Neural crest cell (in vitro differentiated cells): ENCODE measurements around the gene THAP12. TPM values are rescaled to one million over a fixed set of nuclear protein-coding genes. Genes with fewer than 3 reads are reported as not detected.
A peak's percentile ranks its signal among the peaks of the same experiment; 100 is the strongest.
"Not testable (repeated sequence)": the region's sequence is repeated elsewhere in the genome, so short reads cannot be mapped to it uniquely, and the experiment has no call there.

Experiments
- DNase-seq: peaks from one replicate; pipeline ENCODE4 v3.0.0; 2021; ENCODE audit warnings: low read depth, mixed read lengths, low spot score
- H3K27ac Mint-ChIP-seq: one replicate; pipeline ENCODE4 v1.8.0; 2021; ENCODE audit warnings: mild to moderate bottlenecking, mixed read lengths; ENCODE audit not compliant: unreplicated experiment
- H3K27me3 Mint-ChIP-seq: 2 replicates; pipeline ENCODE4 v1.8.0; 2021; ENCODE audit warnings: low read depth, mild to moderate bottlenecking, mixed read lengths
- H3K36me3 Mint-ChIP-seq: 2 replicates; pipeline ENCODE4 v1.8.0; 2021; ENCODE audit warnings: low read depth, mild to moderate bottlenecking, mixed read lengths
- H3K4me1 Mint-ChIP-seq: 2 replicates; pipeline ENCODE4 v1.8.0; 2021; ENCODE audit warnings: mixed read lengths
- H3K4me3 Mint-ChIP-seq: one replicate; pipeline ENCODE4 v1.8.0; 2021; ENCODE audit warnings: mild to moderate bottlenecking, mixed read lengths
- H3K9me3 Mint-ChIP-seq: 2 replicates; pipeline ENCODE4 v1.8.0; 2021; ENCODE audit warnings: mixed read lengths
- CTCF ChIP-seq: fragments of 200-600 bp; sonication (generic); conservative IDR thresholded peaks from 2 replicates; pipeline ENCODE4 v1.5.0; 2021; ENCODE audit warnings: antibody characterized with exemption, mild to moderate bottlenecking
- total RNA-seq: library from RNA; stranded (reverse); gene quantifications from 2 replicates; pipeline ENCODE4 v1.2.1, GENCODE V29; 2021

The THAP12 gene
- total RNA-seq, 1 donor from 2014 or later, result 55.2 TPM

DNA sequence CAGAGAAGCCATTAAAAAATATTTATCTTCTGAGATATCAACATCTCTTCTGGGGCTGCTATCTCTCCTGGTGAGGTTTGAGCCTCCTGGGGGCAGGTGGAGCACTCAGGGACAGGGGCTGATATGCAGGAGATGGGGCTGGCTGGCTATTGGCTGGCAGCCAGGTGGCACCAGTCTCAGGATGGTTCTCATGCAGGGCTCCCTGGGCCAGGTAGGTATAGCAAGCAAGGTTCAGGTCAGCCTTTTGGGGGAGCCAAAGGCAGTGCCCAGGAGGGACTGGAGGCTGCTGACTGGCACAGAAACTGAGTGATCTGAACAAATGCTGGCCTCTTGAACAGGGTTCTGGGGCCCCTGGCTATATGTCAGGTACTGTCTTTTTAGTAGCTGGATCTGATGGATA lies 34.1 kb upstream of the THAP12 start:
- no peaks in the 10 kb centered on the region for H3K4me1 Mint-ChIP-seq
- no peak overlapping the region for H3K27ac Mint-ChIP-seq
- TF ChIP-seq CTCF, result no peak
- no peak for DNase-seq
- no peak overlapping the region for H3K4me3 Mint-ChIP-seq
- H3K36me3 Mint-ChIP-seq, result no peaks in the 10 kb centered on the region
- peaks cover 3% of the 10 kb centered on the region for H3K9me3 Mint-ChIP-seq
- H3K27me3 Mint-ChIP-seq, result no peaks in the 10 kb centered on the region

DNA sequence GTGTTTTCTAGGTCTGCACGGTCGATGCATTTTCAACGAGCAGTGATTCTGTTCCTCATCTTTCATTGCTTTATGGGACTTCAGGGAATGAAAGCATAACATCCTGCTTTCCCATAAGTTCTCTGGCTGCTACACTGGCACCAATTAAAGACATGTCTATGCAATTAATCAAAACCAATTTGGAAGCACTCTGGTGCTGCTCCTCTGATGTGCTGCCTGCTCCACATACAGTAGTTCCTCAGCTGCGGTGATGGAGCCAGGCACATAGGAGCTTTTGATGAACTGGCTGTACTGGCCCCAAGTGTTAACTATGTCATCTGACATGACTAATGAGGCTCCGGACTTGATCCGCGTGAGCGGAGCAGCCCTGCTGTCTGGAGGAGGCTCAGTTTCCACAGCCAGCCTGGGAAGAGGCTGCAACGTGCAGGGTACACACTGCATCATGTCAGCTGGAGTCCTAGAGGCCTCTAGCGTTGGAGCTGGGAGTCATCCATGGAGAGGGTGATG lies 30.0 kb upstream of the THAP12 start:
- Mint-ChIP-seq H3K27ac (no peak overlapping the region), H3K4me3 (no peak overlapping the region), H3K4me1 (peaks cover 16% of the 10 kb centered on the region), H3K27me3 (no peaks in the 10 kb centered on the region), H3K36me3 (no peaks in the 10 kb centered on the region), H3K9me3 (no peaks in the 10 kb centered on the region)
- no peak for TF ChIP-seq CTCF
- no peak for DNase-seq

GRCh38 chr11:76408171-76408965 lies 27.4 kb upstream of the THAP12 start:
- DNase-seq, result no peak
- H3K27ac Mint-ChIP-seq, result peak overlapping the region; percentile 40

DNA sequence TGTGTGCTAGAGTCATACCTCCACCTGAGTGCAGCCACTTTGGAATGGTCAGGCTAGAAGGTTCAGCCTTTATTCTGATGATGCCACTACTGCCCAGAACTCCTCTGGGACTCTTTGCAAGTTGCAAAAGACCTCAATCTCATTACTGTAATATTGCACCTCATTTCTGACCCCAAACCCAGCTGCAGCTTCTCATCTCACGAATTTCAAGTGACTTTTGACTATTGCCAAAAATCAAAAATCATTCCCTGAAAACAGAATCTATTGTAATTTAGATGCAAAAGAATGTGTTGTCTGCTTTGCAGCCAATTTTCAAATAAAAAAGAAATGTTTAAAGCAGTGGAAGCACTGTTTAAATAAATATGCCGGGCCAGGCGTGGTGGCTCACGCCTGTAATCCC lies 25.4 kb upstream of the THAP12 start:
- no peak overlapping the region for H3K27ac Mint-ChIP-seq

More at GRCh38 chr11:76408171-76408965, 27.4 kb upstream of the THAP12 start:
- no peak for TF ChIP-seq CTCF
- Mint-ChIP-seq H3K4me3 (no peak overlapping the region), H3K27me3 (no peaks in the 10 kb centered on the region), H3K36me3 (no peaks in the 10 kb centered on the region), H3K9me3 (no peaks in the 10 kb centered on the region), H3K4me1 (peaks cover 16% of the 10 kb centered on the region)

GRCh38 chr11:76401484-76401883 lies 20.6 kb upstream of the THAP12 start:
- H3K27me3 Mint-ChIP-seq, H3K27ac Mint-ChIP-seq, H3K4me1 Mint-ChIP-seq, H3K4me3 Mint-ChIP-seq, DNase-seq, H3K9me3 Mint-ChIP-seq, H3K36me3 Mint-ChIP-seq: not testable (repeated sequence)

More for the DNA sequence above, 25.4 kb upstream of the THAP12 start:
- peaks cover 16% of the 10 kb centered on the region for H3K4me1 Mint-ChIP-seq
- no peak for DNase-seq
- TF ChIP-seq CTCF, result no peak
- H3K27me3 Mint-ChIP-seq, result no peaks in the 10 kb centered on the region
- H3K9me3 Mint-ChIP-seq, result no peaks in the 10 kb centered on the region
- no peak overlapping the region for H3K4me3 Mint-ChIP-seq
- no peaks in the 10 kb centered on the region for H3K36me3 Mint-ChIP-seq

DNA sequence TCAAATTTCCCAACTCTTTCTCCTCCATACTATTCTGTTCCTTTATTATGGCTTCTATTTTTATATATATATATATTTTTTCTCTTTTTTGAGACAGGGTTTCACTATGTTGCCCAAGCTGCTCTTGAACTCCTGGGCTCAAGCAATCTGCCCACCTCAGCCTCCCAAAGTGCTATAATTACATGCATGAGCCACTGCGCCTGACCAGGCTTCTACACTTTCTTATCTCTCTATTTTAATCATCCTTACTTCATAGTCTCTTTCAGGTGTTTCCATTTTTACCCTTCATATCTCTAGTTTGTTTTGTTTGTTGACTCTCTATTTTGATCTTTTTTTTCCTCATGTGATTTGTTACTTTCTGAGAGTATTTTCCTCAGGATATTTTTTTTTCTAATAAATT lies 20.0 kb upstream of the THAP12 start:
- no peak overlapping the region for H3K27ac Mint-ChIP-seq
- TF ChIP-seq CTCF, result no peak

More for the DNA sequence above, 20.0 kb upstream of the THAP12 start:
- DNase-seq, result no peak
- Mint-ChIP-seq H3K4me1 (peaks cover 5% of the 10 kb centered on the region), H3K9me3 (no peaks in the 10 kb centered on the region), H3K36me3 (no peaks in the 10 kb centered on the region), H3K27me3 (no peaks in the 10 kb centered on the region), H3K4me3 (no peak overlapping the region)
